HepG2 (cell line): ENCODE results near the gene PARP3. TPM values are rescaled to one million over a fixed set of nuclear protein-coding genes. Genes with fewer than 3 reads are reported as not detected.
A peak's percentile ranks its signal among the peaks of the same experiment; 100 is the strongest.

Experiments
- ARNT ChIP-seq: fragments of 450-650 bp; IDR thresholded peaks from 2 replicates; pipeline ENCODE4 v1.6.1; 2017
- BORCS8-MEF2B ChIP-seq: sonication (generic); formaldehyde crosslinking; IDR thresholded peaks from 2 replicates; pipeline ENCODE4 v1.8.0; 2022; ENCODE audit warnings: mild to moderate bottlenecking, missing genetic modification reagents
- DPF2 ChIP-seq: sonication (generic); formaldehyde crosslinking; IDR thresholded peaks from 2 replicates; pipeline ENCODE4 v1.4.0; 2020; ENCODE audit warnings: mild to moderate bottlenecking, low read depth, missing genetic modification reagents, borderline replicate concordance
- ESRRA ChIP-seq: sonication (generic); formaldehyde crosslinking; IDR thresholded peaks from 2 replicates; pipeline ENCODE4 v1.5.1; 2020; ENCODE audit warnings: mild to moderate bottlenecking, low read depth, missing genetic modification reagents
- ETV6 ChIP-seq: sonication (generic); formaldehyde crosslinking; conservative IDR thresholded peaks from 2 replicates; pipeline ENCODE4 v1.4.0; 2020; ENCODE audit warnings: missing genetic modification reagents
- FOXM1 ChIP-seq: sonication (generic); formaldehyde crosslinking; IDR thresholded peaks from 2 replicates; pipeline ENCODE4 v1.5.0; 2020; ENCODE audit warnings: missing genetic modification reagents
- HNRNPL ChIP-seq: fragments of 200-400 bp; formaldehyde crosslinking; IDR thresholded peaks from 2 replicates; pipeline ENCODE4 v1.6.1; 2017; ENCODE audit warnings: mild to moderate bottlenecking, low read depth, low read length
- HNRNPLL ChIP-seq: fragments of 200-400 bp; formaldehyde crosslinking; IDR thresholded peaks from 2 replicates; pipeline ENCODE4 v1.6.1; 2017; ENCODE audit warnings: mild to moderate bottlenecking, low read depth, low read length; ENCODE audit not compliant: poor library complexity, severe bottlenecking
- ISX ChIP-seq: sonication (generic); formaldehyde crosslinking; conservative IDR thresholded peaks from 2 replicates; pipeline ENCODE4 v1.5.0; 2020; ENCODE audit warnings: missing genetic modification reagents
- NFAT5 ChIP-seq: sonication (generic); formaldehyde crosslinking; IDR thresholded peaks from 2 replicates; pipeline ENCODE4 v1.4.0; 2020; ENCODE audit warnings: missing genetic modification reagents
- PBX3 ChIP-seq: sonication (generic); formaldehyde crosslinking; IDR thresholded peaks from 2 replicates; pipeline ENCODE4 v1.8.1; 2023; ENCODE audit warnings: missing genetic modification reagents, inconsistent platforms, borderline replicate concordance
- SATB2 ChIP-seq: sonication (generic); formaldehyde crosslinking; IDR thresholded peaks from 2 replicates; pipeline ENCODE4 v1.5.0; 2020; ENCODE audit warnings: missing genetic modification reagents
- SNAI1 ChIP-seq: sonication (generic); formaldehyde crosslinking; IDR thresholded peaks from 2 replicates; pipeline ENCODE4 v1.5.0; 2020; ENCODE audit warnings: mild to moderate bottlenecking, missing genetic modification reagents, borderline replicate concordance
- THYN1 ChIP-seq: sonication (generic); formaldehyde crosslinking; IDR thresholded peaks from 2 replicates; pipeline ENCODE4 v1.8.1; 2023; ENCODE audit warnings: low read depth, mild to moderate bottlenecking, moderate library complexity, missing genetic modification reagents, borderline replicate concordance
- ZNF234 ChIP-seq: sonication (generic); formaldehyde crosslinking; conservative IDR thresholded peaks from 2 replicates; pipeline ENCODE4 v1.5.1; 2020; ENCODE audit warnings: mild to moderate bottlenecking, missing genetic modification reagents
- ZNF34 ChIP-seq: sonication (generic); formaldehyde crosslinking; IDR thresholded peaks from 2 replicates; pipeline ENCODE4 v1.4.0; 2020; ENCODE audit warnings: mild to moderate bottlenecking, missing genetic modification reagents, borderline replicate concordance
- ZNF549 ChIP-seq: sonication (generic); formaldehyde crosslinking; IDR thresholded peaks from 2 replicates; pipeline ENCODE4 v1.5.0; 2020; ENCODE audit warnings: missing genetic modification reagents
- ZNF607 ChIP-seq: sonication (generic); formaldehyde crosslinking; IDR thresholded peaks from 2 replicates; pipeline ENCODE4 v1.5.1; 2020; ENCODE audit warnings: missing genetic modification reagents, mild to moderate bottlenecking, borderline replicate concordance
- ZNF703 ChIP-seq: sonication (generic); formaldehyde crosslinking; IDR thresholded peaks from 2 replicates; pipeline ENCODE4 v1.5.1; 2020; ENCODE audit warnings: missing genetic modification reagents, mild to moderate bottlenecking, moderate library complexity, borderline replicate concordance
- polyA plus RNA-seq, 8 experiments: library from polyadenylated mRNA; depleted of rRNA in 3 of 8; stranded (reverse) in 7 of 8; unstranded in 1 of 8; fragments of >200 nt; fragmentation: Illumina TruSeq in 4 of 8; extraction: Trizol in 4 of 8; gene quantifications; 2 replicates each; pipeline versions ENCODE4 v1.2.1 to v1.2.3, GENCODE V29; 2011 to 2016; ENCODE audit warnings: low read depth in 4 of 8, missing spikeins in 1 of 8, mixed read lengths in 1 of 8; ENCODE audit not compliant: insufficient read depth in 1 of 8
- total RNA-seq, 5 experiments: library from RNA; depleted of rRNA; stranded (reverse); fragments of >200 nt; fragmentation: Illumina TruSeq; extraction: Trizol; gene quantifications; 2 replicates each; pipeline ENCODE4 v1.2.3, GENCODE V29; 2016; ENCODE audit warnings: low read depth in 1 of 5
- TF ChIP-seq, protein P1 (sequence below): sonication (generic); formaldehyde crosslinking; IDR thresholded peaks from 2 replicates; pipeline ENCODE4 v1.4.0; 2020; ENCODE audit warnings: missing genetic modification reagents
- TF ChIP-seq, protein P2 (sequence below): IDR thresholded peaks from 2 replicates; pipeline ENCODE4 v1.6.1; 2016; ENCODE audit warnings: missing genetic modification reagents, missing compliant biosample characterization

Gene PARP3
- total and polyA plus RNA-seq, 2 of the 13 experiments (the other 11 are each of a cell fraction or from before 2014, with no cell fraction given), result 11.2 to 21.5 TPM

GRCh38 chr3:51982838-51983577, 40.8 kb downstream of the PARP3 start, which contains the start of gene ACY1 (continued):
- TF ChIP-seq, protein P1, sequence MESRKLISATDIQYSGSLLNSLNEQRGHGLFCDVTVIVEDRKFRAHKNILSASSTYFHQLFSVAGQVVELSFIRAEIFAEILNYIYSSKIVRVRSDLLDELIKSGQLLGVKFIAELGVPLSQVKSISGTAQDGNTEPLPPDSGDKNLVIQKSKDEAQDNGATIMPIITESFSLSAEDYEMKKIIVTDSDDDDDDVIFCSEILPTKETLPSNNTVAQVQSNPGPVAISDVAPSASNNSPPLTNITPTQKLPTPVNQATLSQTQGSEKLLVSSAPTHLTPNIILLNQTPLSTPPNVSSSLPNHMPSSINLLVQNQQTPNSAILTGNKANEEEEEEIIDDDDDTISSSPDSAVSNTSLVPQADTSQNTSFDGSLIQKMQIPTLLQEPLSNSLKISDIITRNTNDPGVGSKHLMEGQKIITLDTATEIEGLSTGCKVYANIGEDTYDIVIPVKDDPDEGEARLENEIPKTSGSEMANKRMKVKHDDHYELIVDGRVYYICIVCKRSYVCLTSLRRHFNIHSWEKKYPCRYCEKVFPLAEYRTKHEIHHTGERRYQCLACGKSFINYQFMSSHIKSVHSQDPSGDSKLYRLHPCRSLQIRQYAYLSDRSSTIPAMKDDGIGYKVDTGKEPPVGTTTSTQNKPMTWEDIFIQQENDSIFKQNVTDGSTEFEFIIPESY (CRISPR knock-in tag), result 0 out of 2 replicates have a peak, but pooled peaks have one; percentile 30
- no peak for TF ChIP-seq ISX (CRISPR knock-in tag)
- peak; percentile 97; the same call in 1 of the 2 replicates for TF ChIP-seq ESRRA (CRISPR knock-in tag)
- TF ChIP-seq DPF2 (CRISPR knock-in tag), result peak; percentile 47; the same call in 1 of the 2 replicates
- no peak for TF ChIP-seq PBX3 (CRISPR knock-in tag)
- no peak for TF ChIP-seq ZNF34 (CRISPR knock-in tag)
- peak; percentile 98 for TF ChIP-seq ZNF607 (CRISPR knock-in tag)
- 0 out of 2 replicates have a peak, but pooled peaks have one; percentile 82 for TF ChIP-seq SNAI1 (CRISPR knock-in tag)
- TF ChIP-seq SATB2 (CRISPR knock-in tag), result 0 out of 2 replicates have a peak, but pooled peaks have one; percentile 47
- TF ChIP-seq ZNF703 (CRISPR knock-in tag), result peak; percentile 16; the same call in 1 of the 2 replicates
- TF ChIP-seq HNRNPL, result no peak
- TF ChIP-seq, protein P2, sequence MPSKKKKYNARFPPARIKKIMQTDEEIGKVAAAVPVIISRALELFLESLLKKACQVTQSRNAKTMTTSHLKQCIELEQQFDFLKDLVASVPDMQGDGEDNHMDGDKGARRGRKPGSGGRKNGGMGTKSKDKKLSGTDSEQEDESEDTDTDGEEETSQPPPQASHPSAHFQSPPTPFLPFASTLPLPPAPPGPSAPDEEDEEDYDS, result peak; percentile 94
- peak; percentile 58 for TF ChIP-seq HNRNPLL
- TF ChIP-seq ETV6 (CRISPR knock-in tag), result 0 out of 2 replicates have a peak, but pooled peaks have one; percentile 43
- no peak for TF ChIP-seq ZNF549 (CRISPR knock-in tag)
- no peak for TF ChIP-seq ARNT
- no peak for TF ChIP-seq NFAT5 (CRISPR knock-in tag)
- peak; percentile 82; the same call in 1 of the 2 replicates for TF ChIP-seq BORCS8-MEF2B (CRISPR knock-in tag)
- TF ChIP-seq FOXM1 (CRISPR knock-in tag), result no peak
- no peak for TF ChIP-seq THYN1 (CRISPR knock-in tag)
- no peak for TF ChIP-seq ZNF234 (CRISPR knock-in tag)
